GM12892 (cell line): ENCODE measurements around the gene RTKN.
"Not testable (repeated sequence)": the region's sequence is repeated elsewhere in the genome, so short reads cannot be mapped to it uniquely, and the experiment has no call there.

Experiments
- POLR2A ChIP-seq: IDR thresholded peaks from 2 replicates; pipeline ENCODE4 v1.6.1; 2011; ENCODE audit warnings: low read depth, low read length, control low read depth
- POLR2AphosphoS5 ChIP-seq: IDR thresholded peaks from 2 replicates; pipeline ENCODE4 v1.6.1; 2011; ENCODE audit warnings: low read depth, low read length, control low read depth
- TAF1 ChIP-seq: IDR thresholded peaks from 2 replicates; pipeline ENCODE4 v1.6.1; 2011; ENCODE audit warnings: low read depth, mild to moderate bottlenecking, control low read depth, low read length, borderline replicate concordance

- TF ChIP-seq POLR2A, TAF1, POLR2AphosphoS5: not testable (repeated sequence)
Measured at GRCh38 chr2:74483675-74484164, 42.0 kb upstream of the RTKN start.
